ENCODE data around the gene FHOD3.
"Not testable (repeated sequence)": the region's sequence is repeated elsewhere in the genome, so short reads cannot be mapped to it uniquely, and the experiment has no call there.

FHOD3 gene

DNA sequence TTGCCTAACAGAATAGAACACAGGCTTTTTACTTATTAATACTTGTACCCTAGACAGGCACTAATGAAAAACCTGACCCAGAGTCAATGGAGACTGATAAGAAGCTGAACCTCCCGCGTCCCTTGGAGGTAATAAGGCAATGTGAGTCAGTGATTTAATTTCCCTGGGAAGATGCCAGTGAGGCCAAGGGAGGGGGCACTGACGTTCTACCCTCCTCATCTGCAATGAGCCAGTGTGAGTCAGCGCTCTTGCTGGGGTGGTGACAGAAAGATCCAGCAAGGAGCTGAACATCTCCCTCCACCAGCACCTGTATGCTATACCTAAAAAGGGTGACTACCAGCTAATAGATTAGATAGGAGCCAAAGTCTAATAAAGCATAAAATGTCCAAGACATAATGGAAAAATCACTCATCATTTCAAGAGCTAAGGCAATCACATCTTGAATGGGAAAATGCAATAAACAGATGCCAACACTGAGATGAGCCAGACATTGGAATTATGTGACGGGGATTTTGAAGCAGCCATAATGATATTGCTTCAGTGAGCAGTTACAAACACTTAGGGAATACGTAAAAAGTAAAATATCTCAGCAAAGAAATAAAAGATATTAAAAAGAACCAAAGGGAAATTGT lies 414.4 kb downstream of the FHOD3 start:
- DNase-seq (ENCODE audit: low read depth) = no peak

DNA sequence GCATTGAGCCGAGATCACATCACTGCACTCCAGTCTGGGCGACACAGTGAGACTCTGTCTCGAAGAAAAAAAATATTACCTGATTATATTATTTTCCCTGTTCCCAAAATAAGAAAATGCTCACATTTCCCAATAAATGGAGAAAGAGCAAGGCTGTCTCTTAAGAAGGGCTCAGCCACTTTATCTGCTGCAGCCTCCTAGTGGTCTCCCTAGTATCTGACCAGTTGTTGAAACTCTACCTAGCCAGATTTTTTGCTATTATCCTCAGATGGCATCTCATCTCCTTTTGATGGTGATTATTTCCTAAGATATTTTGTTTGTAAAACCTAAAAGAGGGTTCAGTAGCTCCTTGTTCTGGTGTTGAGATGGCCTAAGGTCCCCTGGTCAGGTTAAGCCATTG lies 417.0 kb downstream of the FHOD3 start:
- no peak for DNase-seq (ENCODE audit: low read depth)

DNA sequence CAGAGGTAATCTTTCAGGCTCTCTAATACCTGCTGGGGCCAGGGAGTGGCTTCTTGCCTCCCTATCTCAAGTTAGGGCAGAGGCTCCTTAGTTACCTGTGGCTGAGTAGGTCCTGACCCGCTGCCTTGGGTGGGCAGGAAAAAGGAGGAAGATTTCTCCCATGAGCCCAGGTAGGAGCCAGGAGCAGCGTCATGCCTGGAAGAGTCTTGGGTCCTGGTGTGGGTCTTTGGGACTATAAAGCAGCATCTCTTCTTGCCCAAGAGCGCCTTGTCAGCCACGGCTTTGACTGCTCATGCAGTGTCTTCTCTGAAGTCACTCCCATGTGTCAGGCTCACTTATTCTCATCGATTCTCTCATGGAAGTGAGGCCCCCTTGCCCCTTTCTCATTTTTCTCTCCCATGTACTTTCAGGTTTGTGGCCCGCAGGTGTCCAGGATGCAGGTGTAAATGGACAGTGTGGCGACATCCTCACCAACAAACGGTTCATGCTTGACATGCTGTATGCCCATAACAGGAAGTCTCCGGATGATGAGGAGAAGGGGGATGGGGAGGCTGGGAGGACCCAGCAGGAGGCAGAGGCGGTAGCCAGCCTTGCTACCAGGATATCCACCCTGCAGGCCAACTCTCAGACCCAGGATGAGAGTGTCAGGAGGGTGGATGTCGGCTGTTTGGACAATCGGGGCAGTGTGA lies 420.1 kb downstream of the FHOD3 start:
- DNase-seq (ENCODE audit: low read depth) = no peak

DNA sequence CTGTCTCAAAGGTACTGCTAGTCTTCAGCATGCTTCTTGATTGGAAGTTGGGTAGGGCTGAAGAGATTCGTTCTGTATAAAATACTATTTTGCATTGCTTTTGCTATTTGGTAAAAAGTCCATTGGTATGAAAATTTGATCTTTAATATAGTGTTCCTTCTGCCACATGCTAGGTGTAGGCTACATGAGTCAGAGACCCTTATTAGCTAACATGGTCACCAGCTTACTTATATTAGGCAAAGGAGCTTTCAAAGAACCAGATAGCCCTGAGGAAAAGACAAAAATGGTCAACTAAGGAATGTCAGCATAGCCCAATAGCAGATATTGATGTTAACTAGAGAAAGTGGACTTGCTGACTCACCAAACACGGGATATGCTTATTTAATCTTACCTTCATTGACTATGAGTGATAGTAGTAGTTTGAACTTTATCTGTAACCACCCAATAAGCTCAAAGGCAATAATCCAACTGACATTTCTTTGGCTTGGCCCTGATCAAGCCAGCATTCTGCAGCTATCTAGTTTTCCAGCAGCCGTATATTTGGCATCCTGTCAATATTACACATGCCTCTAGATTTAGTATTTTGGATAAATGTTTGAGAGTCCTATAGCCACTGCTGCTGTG lies 421.3 kb downstream of the FHOD3 start:
- no peak for DNase-seq (ENCODE audit: low read depth)

DNA sequence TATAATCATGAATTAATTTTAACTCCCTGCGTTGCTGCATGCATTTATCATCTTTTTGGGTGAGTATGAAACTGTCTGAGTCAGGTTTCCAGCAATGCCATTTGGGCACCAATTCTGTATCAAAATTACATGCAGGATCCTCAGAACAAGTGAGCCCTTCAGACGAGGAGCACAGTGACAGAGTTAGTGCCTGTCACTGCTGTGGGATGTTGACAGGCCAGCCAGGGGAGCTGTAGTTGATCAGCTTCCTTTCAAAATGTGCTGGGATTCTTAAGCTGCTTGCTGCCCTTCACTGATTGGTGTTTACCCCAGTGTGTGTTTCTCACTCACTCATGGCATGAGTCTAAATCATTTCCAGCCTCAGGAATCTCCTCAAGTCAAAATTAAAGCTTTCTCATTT lies 422.1 kb downstream of the FHOD3 start:
- no peak for DNase-seq (ENCODE audit: low read depth)

DNA sequence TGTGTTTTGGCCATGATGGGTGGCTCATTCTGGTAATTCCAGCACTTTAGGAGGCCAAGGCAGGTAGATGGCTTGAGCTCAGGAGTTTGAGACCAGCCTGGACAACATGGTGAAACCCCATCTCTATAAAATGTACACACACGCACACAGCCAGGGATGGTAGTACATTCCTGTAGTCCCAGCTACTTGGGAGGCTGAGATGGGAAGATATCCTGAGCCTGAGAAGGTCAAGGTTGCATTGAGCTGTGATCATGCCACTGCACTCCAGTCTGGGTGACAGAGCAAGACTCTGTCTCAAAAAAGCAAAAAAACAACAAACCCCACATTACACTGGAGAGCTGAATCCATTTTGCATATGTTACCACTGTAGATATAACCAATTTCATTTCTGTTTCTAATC lies 423.8 kb downstream of the FHOD3 start:
- DNase-seq (ENCODE audit: low read depth) = not testable (repeated sequence)

DNA sequence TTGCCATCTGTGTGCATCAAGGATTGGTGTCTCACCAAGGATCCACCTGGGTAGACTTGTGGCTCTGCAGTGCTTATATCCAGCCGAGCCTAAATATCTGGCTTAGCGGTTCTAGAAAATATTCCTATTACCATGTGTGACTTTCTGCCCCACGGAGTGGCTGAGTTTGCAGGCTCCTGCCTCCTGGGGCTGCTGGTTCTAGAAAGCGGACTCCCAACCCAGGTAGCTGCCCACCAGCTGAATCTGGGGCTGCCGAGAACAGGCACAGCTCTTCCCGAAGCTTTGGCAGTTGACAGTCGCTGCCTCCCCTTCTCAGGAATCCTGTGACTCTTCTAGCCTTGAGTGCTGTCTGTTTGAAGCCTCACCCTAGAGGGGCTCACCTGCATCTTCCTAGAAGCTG lies 426.7 kb downstream of the FHOD3 start:
- DNase-seq (ENCODE audit: low read depth) = no peak

DNA sequence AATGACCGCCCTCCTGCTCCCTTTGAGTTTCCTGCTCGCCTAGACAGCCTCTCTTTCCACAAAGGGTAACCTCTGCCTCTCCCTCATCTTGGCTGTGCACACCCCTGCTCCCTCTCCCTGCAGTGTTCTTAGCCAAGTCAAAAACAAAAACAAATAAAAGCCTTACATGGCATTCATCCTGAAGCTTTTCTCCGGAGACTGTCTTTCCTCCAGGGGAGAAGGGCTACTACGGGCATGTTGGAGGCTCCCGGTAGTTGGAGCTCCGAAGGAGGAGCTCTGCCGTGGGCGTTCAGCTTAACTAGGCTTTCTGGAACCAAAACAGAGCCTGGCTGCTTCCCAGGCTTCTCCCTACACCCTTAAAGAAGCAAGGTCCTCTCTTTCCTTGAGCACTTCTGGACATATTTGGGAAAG lies 427.1 kb downstream of the FHOD3 start:
- DNase-seq (ENCODE audit: low read depth) = no peak

DNA sequence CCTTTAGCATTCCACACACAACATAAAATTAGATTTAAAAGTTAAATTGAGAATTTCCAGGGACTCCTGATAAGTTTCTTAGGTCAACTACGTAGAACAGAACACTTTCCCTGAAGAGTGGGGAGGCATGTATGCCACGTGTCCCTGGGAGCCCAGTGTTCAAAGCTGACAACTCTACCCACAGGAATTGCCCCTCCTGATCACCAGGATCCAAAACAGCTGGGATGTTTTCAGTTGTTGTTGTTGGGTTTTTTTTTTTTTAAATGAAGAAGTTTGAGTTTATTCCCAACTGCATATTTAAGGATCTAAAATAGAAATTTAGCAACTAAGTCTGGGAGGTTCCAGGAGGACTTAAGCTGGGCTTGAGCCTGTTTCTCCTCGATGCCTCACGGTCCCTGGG lies 430.8 kb downstream of the FHOD3 start:
- DNase-seq (ENCODE audit: low read depth) = no peak

DNA sequence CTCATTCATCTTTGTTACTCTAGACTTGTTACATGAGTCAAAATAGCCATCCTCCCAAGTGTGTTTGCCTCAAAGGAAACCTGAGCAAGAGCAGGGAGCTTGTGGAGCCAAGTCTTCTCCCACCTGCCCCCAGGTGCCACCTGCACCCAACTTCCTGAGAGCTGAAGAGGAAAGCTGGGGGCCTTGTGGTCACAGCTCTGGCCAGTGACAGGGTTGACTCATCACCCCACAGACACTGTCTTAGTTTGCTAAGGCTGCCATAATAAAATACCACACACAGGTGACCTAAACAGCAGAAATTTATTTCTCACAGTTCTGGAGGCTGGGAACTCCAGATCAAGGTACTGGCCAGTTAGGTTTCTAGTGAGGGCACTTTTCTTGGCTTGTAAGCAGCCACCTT lies 431.7 kb downstream of the FHOD3 start:
- DNase-seq (ENCODE audit: low read depth) = no peak

DNA sequence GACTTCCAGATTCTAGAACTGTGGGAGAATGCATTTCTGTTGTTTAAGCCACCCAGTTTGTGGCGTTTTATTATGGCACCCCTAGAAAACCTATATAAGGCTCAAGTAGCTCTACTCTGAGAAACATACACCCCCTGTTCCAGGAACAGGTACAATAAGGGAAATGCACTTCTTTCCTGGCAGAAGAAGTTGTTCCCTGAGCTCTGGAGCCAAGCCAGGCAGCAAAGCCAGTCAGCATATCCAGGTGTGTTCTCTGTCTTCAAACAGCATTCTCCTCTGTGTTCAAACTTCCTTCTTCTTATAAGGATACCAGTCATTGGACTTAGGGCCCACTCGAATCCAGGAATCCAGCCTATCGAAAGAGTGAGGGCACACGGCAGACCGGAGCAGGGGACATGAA lies 434.8 kb downstream of the FHOD3 start:
- DNase-seq (ENCODE audit: low read depth) = no peak

DNA sequence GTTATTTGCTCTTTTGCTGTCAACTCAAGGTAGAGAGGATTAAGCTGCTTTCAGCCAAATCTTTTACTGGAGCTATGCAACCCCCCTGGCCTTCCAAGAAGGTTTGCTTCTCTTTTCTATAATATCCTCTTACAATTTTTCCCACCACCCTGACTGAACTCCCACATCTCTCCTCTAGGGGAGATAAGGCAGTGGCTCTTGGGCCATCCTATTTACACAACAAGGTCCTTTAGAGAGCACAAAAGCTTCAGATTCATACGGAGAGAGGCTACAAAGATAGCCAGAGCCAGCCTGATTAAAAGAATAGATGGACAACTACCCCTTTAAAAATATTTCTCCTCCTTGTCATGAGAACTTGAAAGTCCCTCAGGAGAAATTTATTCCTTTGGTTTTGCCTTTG lies 435.6 kb downstream of the FHOD3 start:
- DNase-seq (ENCODE audit: low read depth) = no peak

DNA sequence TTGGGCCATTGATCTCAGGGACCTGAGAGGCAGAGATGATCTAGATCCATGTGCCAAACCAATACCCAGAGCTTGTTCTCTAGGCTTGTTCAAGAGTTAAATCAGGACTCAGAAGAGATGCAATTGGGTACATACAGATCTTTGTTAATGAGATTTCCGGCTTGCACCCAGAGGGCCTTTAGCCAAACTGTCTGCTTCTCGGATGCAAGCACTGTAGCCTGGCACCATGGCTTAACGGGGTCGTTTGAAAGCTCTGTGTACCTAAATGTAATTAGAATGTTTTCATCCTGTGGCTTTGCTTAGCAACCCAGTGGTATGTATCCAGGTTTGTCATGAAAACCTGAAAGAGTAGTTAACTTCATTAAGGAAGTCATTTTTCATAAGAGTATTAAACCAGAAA lies 437.1 kb downstream of the FHOD3 start:
- no peak for DNase-seq (ENCODE audit: low read depth)

DNA sequence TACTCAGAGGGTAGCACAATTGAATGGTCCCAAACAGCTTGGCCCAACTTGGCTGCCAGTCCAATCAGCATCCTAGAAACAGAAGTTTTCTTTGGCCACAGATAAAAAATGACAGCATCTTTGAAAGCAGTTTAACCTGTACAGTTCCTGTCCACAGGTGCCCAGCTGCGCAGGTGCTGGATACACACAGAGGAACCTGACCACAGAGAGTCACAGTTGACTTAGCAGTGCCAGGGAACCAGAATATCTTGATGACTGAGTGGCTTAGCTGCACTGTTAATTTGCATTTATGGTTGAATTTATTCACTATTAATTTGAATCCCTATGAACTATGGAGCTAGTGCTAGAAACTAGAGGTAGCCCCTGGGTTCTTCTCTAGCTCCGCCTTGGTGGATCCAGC lies 437.6 kb downstream of the FHOD3 start:
- no peak for DNase-seq (ENCODE audit: low read depth)

DNA sequence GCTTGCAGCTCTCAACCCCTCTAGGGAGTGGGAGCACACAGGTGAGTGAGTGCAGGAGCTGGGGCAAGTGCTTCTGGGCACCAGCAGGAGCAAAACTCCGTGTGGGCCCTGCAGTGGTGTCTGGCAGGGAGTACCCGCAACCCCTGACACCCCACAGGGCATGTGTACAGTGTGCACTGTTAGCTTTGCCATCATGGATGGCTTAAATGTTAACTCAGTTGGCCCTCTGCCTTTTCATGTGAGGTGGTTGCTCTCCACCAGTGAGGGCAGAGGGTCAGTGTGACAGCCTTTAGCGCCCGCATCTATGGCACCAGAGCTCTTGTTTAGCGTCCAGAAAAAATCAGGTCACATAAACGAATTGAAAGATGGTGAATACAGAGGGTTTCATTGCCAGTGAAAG lies 438.6 kb downstream of the FHOD3 start:
- no peak for DNase-seq (ENCODE audit: low read depth)

DNA sequence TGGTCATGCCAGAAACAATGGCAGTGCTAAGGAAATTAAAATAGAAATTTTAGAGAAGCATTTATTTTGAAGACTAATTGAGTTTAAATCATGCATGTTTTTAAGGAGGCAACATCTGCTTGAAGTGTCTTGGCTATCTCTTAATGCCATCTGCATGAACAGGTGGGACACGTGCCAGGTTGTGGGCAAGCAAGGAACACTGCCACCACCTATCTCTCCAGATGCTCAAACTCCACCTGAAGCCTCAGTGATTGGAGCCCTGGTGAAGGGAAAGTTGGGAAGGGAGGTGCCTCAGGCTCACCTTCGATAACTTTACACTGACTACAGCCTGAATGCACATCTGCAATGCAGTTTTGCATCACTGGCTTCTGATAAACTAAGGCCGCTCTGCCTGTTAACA lies 439.8 kb downstream of the FHOD3 start:
- DNase-seq (ENCODE audit: low read depth) = no peak

DNA sequence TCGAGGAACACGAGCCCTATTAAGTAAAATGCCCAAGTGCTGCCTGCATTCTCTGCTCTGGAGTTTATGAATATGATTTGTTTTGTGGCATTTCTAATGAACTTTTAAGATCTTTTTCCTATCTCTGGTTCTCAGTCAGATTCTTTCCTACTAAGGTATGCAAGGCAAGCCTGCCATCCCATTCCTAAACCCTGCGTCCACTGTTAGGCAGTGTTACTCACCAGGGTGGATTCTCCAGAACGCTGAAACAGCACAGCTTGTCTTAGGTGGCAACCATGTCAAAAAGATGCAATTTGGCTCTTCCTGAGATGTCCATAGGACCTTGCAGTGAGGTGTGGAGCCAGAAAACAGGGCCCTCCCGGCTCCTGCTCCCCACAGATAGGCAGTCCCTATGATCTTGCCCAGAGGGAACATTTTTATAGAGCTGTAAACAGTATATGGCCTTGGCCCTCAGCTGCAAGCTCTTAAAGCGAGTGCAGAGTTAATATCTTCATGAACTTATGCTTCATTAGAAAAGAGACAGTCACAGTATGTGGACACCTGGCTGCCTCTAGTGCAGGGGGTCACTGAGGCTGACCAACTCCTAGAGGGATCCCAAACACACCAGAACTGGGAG lies 446.9 kb downstream of the FHOD3 start:
- no peak for DNase-seq (ENCODE audit: low read depth)

DNA sequence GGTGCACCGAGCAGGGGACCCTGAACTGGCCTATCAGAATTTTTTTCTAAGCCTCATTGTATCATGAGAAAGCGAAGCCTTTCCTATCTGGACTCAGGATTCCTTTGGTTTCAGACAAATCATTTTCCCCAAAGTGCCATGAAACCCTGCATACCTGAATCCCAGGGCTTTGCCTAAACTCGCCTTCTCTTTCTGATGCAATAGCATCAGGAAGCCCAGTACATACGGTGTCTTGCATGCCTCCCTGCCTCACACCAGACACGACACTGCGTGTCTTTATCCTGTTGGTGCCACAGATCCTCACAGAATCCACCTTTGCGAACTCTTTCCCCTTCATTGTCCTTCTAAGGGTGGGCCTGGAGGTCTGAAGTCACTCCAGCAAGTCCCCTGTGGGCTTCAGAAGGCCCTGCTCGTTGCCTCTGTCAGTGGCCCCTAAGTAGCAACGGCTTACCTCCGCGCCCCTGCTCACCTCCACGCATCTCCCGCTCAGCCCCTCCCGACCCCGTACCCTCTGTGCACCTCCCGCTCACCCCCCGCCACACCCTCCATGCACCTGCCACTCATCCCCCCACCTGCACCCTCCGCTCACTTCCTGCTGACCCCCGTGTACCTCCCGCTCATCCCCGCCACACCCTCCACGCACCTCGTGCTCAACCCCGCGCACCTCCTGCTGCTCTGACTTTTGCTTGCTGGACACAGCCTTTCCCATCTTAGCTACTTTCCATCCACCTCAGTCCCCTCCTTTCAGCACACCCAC lies 447.9 kb downstream of the FHOD3 start:
- DNase-seq (ENCODE audit: low read depth) = no peak

DNA sequence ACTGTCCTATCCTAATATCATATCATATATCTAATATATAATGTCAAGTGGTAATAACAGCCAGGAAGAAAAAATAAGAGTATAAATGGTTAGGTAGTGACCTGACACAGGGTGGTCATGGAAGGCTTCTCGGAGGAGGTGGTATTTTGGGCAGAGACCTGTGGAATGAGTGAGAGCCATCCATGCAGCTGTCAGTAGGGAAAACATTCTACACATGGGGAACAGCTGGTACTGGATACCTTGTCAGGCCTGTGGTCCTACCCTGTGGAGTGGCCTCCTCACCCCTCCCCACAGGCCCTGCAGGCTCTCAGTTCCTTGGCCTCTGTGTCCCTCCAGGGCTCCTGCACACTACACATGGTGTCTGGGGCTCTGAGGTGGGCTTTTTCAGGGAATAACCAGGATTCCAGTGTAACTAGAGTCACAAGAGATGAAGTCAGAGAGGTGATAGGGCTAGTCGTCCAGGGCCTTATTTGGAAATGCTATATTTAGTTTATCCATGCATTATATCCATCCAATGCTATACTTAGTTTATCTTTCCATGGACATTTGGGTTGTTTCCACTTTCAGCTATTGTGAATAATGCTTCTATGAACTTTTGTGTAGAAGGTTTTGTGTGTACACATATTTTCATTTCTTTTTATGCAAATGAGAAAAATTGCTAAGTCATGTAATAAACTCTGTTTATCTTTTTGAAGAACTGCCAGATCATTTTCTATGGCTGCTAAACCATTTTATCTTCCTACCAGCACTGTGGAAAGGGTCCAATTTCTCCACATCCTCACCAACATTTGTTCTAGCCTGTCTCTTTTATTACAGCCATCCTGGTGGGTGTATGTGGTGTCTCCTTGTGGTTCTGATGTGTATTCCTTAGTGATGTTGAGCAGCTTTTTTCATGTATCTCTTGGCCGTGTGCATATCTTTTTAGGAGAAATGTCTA lies 455.7 kb downstream of the FHOD3 start:
- no peak for DNase-seq (ENCODE audit: low read depth)

DNA sequence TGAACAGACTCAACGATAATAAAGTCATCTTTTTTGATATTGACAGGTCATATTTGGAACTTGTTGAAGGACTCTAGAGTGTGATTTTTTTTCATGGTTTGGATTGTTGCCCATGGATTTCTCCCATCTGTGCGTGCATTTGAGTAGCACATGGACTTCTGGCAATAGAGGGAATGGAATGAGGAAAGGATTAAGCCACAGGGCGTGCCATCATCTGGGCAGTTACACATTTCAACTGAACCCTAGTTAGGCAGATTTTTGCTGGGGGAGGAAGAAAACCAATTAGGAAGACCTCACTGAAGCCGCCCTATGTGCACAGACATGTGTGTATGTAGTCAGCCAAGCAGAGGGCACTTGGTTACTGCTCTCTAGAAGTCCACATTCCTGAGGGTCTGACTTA lies 458.7 kb downstream of the FHOD3 start:
- no peak for DNase-seq (ENCODE audit: low read depth)

DNA sequence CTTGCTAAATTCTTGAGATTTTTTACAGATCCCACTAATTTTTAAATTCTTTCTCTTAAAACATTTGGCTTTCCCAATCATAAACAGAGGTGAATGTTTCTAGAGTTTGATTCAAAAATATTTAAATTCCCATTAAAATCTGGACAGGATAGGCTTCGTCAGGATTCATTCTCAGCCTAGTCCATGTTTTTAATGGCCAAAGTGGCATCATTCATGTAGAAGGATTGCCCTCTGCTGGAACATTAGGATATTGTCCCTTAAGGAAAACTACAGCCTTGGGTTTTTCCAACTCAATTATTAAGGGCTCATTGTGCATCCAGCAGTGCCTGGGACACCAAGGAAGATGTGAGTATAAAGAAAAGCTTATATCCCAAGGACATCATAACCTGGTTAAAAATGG lies 459.6 kb downstream of the FHOD3 start:
- DNase-seq (ENCODE audit: low read depth) = no peak
